ENCODE data around the gene ZIM2. TPM values are rescaled to one million over a fixed set of nuclear protein-coding genes. Genes with fewer than 3 reads are reported as not detected.

ZIM2 gene
- total RNA-seq, 1 experiment from 2014 or later, result 4.8 TPM

DNA sequence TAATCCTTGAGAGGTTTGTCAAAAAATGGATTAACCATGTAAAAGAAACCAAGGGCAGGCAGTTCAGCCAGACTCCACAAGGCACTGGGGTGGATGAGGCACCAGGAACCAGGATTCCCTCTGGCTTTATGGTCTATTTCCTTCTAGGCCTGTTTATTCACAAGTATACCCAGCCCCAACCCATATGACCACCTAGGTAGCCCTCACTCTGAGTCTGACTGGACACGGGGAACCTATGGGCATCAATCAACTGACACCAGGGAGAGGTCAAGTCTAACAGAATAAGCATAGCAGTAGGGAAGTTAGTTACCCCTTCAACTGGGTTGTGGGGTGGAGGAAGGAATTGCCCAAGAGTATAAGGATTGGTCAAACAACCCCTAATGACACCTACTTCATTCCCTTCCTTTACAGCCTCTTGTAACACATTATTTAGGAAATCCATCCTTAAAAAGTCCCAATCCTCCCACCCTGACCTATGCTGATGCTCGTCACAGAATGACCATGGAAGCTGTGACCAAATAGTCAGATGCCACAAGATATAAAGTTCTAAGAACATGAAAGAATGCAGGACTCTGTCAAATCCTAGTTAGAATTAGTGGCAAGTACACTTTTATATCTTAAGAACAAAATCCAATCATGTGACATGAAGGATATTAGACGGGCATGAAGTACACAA lies 31.7 kb downstream of the ZIM2 start:
- DNase-seq (ENCODE audit: low read depth), result no peak

DNA sequence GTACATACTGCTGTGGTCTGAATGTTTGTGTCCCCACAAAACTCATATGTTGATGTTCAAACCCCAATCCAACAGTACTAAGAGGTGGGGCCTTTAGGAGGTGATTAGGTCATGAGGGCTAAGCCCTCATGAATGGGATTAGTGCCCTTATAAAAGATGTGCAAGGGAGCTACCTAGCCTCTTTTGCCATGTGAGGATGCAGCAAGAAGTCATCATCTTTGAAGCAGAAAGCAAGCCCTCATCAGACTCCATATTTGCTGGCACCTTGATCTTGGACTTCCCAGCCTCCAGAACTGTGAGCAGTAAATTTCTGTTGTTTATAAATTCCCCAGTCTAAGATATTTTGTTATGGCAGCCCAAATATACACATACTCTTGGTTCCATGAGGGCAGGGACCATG lies 33.9 kb downstream of the ZIM2 start:
- no peak for DNase-seq (ENCODE audit: low read depth)

DNA sequence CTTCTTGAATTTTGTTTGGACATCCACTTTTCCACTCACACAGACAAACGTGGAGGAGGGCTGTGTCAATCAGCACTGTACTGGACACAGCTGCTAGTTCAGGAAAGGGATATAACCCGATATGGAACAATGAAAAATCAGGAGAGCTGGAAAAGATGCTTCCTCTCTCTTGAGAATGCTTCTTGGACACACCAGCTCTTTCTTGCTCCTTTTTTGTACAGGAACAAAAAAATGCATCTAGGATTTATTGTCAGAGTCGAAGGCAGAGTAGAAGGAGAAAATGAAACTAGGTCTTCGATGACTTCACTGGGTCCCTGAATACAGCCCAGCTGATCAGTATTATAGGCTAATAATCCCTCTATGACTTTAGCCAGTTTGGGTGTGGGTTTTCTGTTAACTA lies 62.2 kb downstream of the ZIM2 start:
- DNase-seq (ENCODE audit: low read depth), result no peak

DNA sequence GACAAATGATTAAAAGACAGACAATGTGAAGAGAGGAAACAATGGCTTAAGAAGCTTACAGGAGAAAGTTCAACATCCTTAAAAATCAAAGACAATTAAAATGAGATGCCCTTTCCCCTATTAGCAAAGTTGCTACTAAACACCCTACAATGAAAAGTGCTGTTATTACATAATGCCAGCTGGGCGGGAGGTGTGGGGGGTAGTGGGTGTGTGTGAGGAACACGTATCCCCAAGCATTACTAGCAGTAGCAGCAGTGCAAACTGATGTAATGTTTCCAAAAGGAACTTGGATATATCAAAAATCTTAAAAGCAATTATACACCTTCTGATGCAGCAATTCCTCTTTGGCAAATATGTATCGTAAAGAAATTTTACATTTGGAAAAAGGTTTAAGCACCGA lies 70.9 kb downstream of the ZIM2 start:
- DNase-seq (ENCODE audit: low read depth), result no peak

- DNase-seq (ENCODE audit: low read depth), result peak; percentile 83
Measured at GRCh38 chr19:56765137-56765536, 75.4 kb downstream of the ZIM2 start.

DNA sequence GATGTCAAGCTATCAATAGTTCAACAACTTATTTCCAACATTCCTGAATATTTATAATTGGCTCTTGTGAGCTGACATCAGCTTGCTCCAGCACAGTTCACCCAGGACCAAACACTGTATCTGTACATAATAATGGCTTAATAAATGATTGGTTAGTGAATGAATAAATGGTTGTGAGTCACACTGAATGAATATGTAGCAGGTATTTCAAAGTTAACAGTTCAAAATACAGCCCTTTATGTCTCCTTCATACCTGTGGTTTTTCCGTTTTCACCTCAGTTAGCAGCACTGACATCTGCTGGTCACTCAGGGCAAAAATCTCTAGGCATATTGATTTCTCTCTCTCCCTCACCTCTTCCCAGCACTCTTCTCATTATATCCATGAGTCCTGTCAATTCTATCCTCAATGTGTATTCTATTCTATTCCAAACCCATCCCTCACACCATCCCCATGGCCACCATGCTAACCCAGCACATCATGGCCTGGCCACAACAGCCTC lies 76.3 kb downstream of the ZIM2 start:
- no peak for DNase-seq (ENCODE audit: low read depth)

- no peak for DNase-seq (ENCODE audit: low read depth)
Measured at GRCh38 chr19:56760842-56761241, 79.7 kb downstream of the ZIM2 start.

DNA sequence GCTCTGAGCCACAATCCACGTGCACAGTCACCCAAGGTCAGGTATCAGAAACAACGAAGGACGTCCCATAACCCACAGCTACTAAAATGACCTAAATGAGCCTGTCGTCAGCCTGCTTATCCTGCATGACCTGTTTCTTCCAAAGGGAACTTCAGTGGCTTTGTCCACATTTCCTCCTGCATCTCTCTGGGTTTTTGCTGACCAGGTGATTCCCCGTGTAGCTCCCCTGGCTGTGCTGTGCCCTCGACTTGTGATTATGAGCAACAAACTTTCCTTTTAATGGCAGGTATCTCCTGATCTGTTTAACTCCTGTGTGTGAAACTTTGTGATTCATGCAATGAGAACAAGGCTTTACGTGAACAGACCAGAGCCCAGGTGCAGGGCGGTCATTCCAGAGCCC lies 81.0 kb downstream of the ZIM2 start:
- no peak for DNase-seq (ENCODE audit: low read depth)

DNA sequence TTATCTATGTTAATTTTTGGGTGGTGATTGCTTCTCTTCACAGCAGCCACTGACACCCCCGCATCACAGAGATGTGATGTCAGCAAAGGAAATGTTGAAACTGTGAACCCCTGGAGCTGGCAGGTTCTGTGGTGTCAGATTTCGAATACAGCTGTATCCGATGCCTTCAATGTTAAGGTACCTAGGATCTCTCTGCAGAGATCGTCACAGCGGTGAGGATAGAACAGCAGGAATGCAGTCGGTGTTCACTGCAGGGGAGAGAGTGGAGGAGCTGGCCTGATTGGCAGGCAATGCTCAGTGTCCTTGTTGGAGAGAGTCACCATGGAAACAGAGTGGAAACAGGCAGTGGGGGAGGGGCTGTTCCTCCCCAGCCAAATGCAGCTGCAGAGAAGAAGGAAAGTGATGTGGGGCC lies 89.4 kb downstream of the ZIM2 start:
- DNase-seq (ENCODE audit: low read depth), result peak; percentile 43

DNA sequence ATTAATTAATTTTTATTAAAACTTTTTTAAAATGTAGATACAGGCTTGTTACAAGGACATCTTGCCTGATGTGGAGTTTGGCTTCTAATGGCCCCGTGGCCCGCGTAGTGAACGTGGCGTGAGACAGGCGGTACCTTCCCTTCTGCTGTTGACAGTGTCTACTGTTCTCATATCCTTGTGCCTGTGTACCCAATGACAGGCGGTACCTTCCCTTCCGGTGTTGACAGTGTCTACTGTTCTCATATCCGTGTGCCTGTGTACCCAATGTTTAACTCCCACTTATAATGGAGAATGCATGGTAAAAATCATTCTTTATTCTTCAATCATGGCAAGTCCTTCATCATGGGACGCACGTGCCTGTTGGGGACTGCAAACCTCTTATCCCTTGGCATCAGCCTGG lies 89.9 kb downstream of the ZIM2 start:
- no peak for DNase-seq (ENCODE audit: low read depth)

DNA sequence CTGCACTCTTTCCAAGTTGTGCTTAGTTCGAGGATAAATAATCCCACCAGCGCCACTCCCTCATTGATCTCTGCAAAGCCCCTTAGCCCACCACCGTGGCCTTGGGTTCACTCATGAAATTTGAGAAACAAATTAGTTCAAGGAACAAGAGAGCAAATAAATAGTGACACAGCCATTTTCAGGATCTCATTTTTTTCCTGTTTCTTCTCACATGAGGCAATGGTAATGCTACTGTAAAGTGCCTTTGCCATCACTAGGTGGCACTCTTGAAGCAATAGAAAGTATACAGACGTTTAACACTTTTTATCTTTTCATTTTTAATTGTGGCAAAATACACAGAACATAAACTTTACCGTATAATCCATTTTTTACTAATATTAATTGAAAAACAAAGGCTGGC lies 92.1 kb downstream of the ZIM2 start:
- peak; percentile 35 for DNase-seq (ENCODE audit: low read depth)

GRCh38 chr19:56746367-56746766 lies 94.2 kb downstream of the ZIM2 start:
- DNase-seq (ENCODE audit: low read depth), result no peak

- peak; percentile 4 for DNase-seq (ENCODE audit: low read depth)
Measured at GRCh38 chr19:56740501-56740900, 100.0 kb downstream of the ZIM2 start.

DNA sequence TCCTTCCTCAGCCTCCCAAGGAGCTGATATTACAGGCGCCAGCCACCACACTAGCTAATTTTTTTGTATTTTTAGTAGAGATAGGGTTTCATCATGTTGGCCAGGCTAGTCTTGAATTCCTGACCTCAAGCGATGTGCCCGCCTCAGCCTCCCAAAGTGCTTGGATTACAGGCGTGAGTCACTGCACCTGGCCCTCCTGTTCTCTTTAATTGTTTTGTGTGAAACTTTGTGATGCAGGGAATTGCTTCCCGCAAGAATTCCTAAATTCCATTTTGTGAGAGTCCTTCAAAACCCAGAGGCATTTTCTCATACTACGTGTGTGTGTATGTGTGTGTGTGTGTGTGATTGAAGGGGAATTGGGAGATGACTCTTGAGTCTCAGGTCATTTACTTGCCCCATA lies 104.0 kb downstream of the ZIM2 start:
- DNase-seq (ENCODE audit: low read depth), result no peak

DNA sequence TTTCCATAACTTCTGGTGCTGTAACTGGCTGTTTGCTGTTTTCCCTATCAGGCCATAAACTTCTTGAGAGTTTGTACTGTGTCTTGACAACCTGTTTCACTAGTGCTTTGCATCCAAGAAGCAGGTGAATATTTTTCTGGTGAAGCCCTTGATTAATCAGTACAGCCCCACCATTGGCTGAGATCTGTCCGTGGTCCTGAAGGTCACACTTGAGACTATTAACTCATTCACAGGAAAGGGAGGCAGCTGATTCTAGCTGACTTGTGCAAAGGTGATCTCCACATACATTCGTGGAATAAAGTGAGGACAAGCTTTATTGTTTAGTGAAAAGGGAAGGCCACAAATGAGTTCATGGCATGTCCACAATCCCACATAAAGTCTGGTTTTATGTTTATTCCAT lies 107.5 kb downstream of the ZIM2 start:
- peak; percentile 14 for DNase-seq (ENCODE audit: low read depth)

- peak; percentile 7 for DNase-seq (ENCODE audit: low read depth)
Measured at GRCh38 chr19:56727677-56728076, 112.8 kb downstream of the ZIM2 start.

GRCh38 chr19:56725829-56726424 lies 114.6 kb downstream of the ZIM2 start:
- peak; percentile 21 for DNase-seq (ENCODE audit: low read depth)

Other genes starting within 250 kb of the ZIM2 start
- gene ZNF71, start 245.4 kb downstream of the ZIM2 start, total RNA-seq (2014; rRNA removed; shearing (Covaris generic)), result 3.9 and 6.2 TPM in 2 replicates
- not detected in 2 replicates for gene SMIM17, start 197.6 kb downstream of the ZIM2 start, total RNA-seq (2014; rRNA removed; shearing (Covaris generic))
- gene ZNF835, start 169.0 kb downstream of the ZIM2 start, total RNA-seq (2014; rRNA removed; shearing (Covaris generic)), result 0.40 and 1.3 TPM in 2 replicates
- gene PEG3, start within 50 bp of the ZIM2 start, total RNA-seq (2014; rRNA removed; shearing (Covaris generic)), result 4.1 and 6.6 TPM in 2 replicates